ENCODE measurements around the gene RXRB. TPM values are rescaled to one million over a fixed set of nuclear protein-coding genes. Genes with fewer than 3 reads are reported as not detected.

The RXRB gene
- total and polyA plus RNA-seq, 8 donors = 2.9 to 50.4 (median 16.6) TPM

DNA sequence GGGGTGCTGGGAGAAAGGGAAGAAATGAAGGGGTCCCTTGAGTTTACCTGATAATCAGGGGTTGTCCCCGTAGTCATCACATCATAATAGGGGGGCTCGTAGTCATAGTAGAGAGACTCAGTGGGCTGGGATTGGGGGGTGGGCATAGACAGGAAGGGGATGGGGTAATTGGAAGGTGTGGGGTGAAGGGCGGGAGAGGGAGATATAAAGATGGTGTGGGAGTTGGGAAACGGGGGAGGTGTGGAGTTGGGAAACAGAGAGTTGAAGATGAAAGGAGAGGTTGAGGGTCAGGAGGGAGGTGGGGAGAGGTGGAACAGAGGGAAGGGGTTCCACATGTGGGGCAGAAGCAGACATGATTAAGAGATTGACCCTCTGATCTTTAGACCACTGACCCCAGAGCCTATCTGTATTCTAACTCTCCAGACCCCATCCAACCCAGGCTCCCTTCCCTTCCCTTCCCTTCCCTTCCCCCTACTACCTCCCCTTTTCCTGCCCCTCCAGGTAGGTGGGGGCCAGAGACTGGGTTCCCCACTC is 14.7 kb downstream of the RXRB start:
- TF ChIP-seq POLR2AphosphoS5 (IDR thresholded peaks at IDR 0.05) = no peak
- no peak for TF ChIP-seq POLR2A (IDR thresholded peaks at IDR 0.05)
- TF ChIP-seq EP300 (IDR thresholded peaks at IDR 0.05) = no peak
- TF ChIP-seq, protein P1, sequence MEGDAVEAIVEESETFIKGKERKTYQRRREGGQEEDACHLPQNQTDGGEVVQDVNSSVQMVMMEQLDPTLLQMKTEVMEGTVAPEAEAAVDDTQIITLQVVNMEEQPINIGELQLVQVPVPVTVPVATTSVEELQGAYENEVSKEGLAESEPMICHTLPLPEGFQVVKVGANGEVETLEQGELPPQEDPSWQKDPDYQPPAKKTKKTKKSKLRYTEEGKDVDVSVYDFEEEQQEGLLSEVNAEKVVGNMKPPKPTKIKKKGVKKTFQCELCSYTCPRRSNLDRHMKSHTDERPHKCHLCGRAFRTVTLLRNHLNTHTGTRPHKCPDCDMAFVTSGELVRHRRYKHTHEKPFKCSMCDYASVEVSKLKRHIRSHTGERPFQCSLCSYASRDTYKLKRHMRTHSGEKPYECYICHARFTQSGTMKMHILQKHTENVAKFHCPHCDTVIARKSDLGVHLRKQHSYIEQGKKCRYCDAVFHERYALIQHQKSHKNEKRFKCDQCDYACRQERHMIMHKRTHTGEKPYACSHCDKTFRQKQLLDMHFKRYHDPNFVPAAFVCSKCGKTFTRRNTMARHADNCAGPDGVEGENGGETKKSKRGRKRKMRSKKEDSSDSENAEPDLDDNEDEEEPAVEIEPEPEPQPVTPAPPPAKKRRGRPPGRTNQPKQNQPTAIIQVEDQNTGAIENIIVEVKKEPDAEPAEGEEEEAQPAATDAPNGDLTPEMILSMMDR (IDR thresholded peaks at IDR 0.05) = no peak
- H3K4me3 ChIP-seq = no peak overlapping the region
- peaks cover 0 to 21% (median 0%) of the 10 kb centered on the region in 3 donors for H3K27me3 ChIP-seq
- no peaks in the 10 kb centered on the region for H3K9me3 ChIP-seq
- DNase-seq = no peak
- no peak overlapping the region for H3K27ac ChIP-seq
- no peaks in the 10 kb centered on the region for H3K4me1 ChIP-seq
- H3K36me3 ChIP-seq = no peaks in the 10 kb centered on the region
- intact Hi-C loops (cut with DNase I; ENCODE audit: low total_unique reads) = no loop called here
- WGBS, 5 donors = 74 to 93% (median 86%) methylated on average over 4 of the region's 4 CpGs

DNA sequence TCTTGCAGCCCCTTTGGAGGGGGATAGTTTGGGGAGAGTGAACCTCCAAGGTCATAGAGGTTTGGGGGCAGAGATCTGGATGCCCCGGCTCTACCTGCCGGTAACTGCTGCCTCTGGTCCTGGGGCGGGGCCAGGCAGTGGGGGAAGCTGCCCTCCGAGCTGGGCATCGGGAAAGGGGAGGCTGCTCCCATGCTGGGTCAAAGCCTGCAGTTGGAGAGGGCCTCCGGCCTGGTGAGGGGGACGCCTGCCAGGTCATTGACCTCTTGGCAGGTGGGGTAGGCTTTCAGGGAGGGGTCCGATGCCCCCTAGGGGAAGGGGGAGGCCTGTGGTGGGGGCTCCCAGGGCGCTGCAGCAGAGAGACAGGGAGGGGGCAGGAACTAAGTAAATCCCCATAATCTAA is 15.3 kb downstream of the RXRB start:
- no peak overlapping the region for H3K4me3 ChIP-seq
- H3K27me3 ChIP-seq = peaks cover 0 to 16% (median 0%) of the 10 kb centered on the region in 3 donors
- intact Hi-C loops (cut with DNase I; ENCODE audit: low total_unique reads) = no loop called here
- H3K36me3 ChIP-seq = no peaks in the 10 kb centered on the region
- TF ChIP-seq, protein P1 (IDR thresholded peaks at IDR 0.05) = no peak
- no peak for TF ChIP-seq POLR2A (IDR thresholded peaks at IDR 0.05)
- TF ChIP-seq POLR2AphosphoS5 (IDR thresholded peaks at IDR 0.05) = no peak
- no peak for TF ChIP-seq EP300 (IDR thresholded peaks at IDR 0.05)
- no peaks in the 10 kb centered on the region for H3K4me1 ChIP-seq
- DNase-seq = no peak
- H3K9me3 ChIP-seq = no peaks in the 10 kb centered on the region
- no peak overlapping the region for H3K27ac ChIP-seq
- WGBS, 5 donors = 66 to 81% (median 78%) methylated on average over 9 of the region's 9 CpGs

- H3K4me1 ChIP-seq = no peaks in the 10 kb centered on the region
- H3K4me3 ChIP-seq = no peak overlapping the region
- no peak for TF ChIP-seq POLR2A (IDR thresholded peaks at IDR 0.05)
- TF ChIP-seq POLR2AphosphoS5 (IDR thresholded peaks at IDR 0.05) = no peak
- no peak overlapping the region for H3K27ac ChIP-seq
- H3K36me3 ChIP-seq = no peaks in the 10 kb centered on the region
- 73 to 82% (median 79%) methylated on average over 5 of the region's 5 CpGs for WGBS, 5 donors
- DNase-seq = no peak
- intact Hi-C loops (cut with DNase I; ENCODE audit: low total_unique reads) = no loop called here
- H3K9me3 ChIP-seq = no peaks in the 10 kb centered on the region
- H3K27me3 ChIP-seq = peaks cover 0 to 9% (median 0%) of the 10 kb centered on the region in 3 donors
Observed at GRCh38 chr6:33183071-33183683, 17.3 kb downstream of the RXRB start.

GRCh38 chr6:33181141-33181540 is 19.3 kb downstream of the RXRB start:
- intact Hi-C loops (cut with DNase I; ENCODE audit: low total_unique reads) = no loop called here
- 77 to 91% (median 86%) methylated on average over 6 to 7 of the region's 7 CpGs for WGBS, 5 donors
- Histone ChIP-seq H3K4me3 (no peak overlapping the region), H3K9me3 (no peaks in the 10 kb centered on the region), H3K36me3 (no peaks in the 10 kb centered on the region), H3K27ac (no peak overlapping the region), H3K4me1 (no peaks in the 10 kb centered on the region), H3K27me3 (peaks cover 0 to 9% (median 0%) of the 10 kb centered on the region in 3 donors)
- TF ChIP-seq EP300 (IDR thresholded peaks at IDR 0.05) (no peak), POLR2AphosphoS5 (IDR thresholded peaks at IDR 0.05) (no peak), POLR2A (IDR thresholded peaks at IDR 0.05) (no peak)
- TF ChIP-seq, protein P1 (IDR thresholded peaks at IDR 0.05) = no peak
- no peak for DNase-seq
